Parathyroid adenoma (tissue), 2 donors: ENCODE measurements around the gene NUDT19.
"Not testable (repeated sequence)": the region's sequence is repeated elsewhere in the genome, so short reads cannot be mapped to it uniquely, and the experiment has no call there.

Experiments used
- H2AFZ ChIP-seq: fragments of 300-600 bp; sonication (generic); one replicate; pipeline ENCODE4 v1.7.0; 2017; ENCODE audit warnings: antibody characterized with exemption, mild to moderate bottlenecking
- H3K27ac ChIP-seq: fragments of 300-600 bp; sonication (generic); one replicate; pipeline ENCODE4 v1.7.0; 2017
- H3K27me3 ChIP-seq: fragments of 300-600 bp; sonication (generic); one replicate; pipeline ENCODE4 v1.7.0; 2017; ENCODE audit warnings: low read length; ENCODE audit not compliant: control insufficient read depth, insufficient read depth
- H3K36me3 ChIP-seq: fragments of 300-600 bp; sonication (generic); one replicate; pipeline ENCODE4 v1.7.0; 2017; ENCODE audit warnings: low read length; ENCODE audit not compliant: control insufficient read depth, insufficient read depth
- H3K4me1 ChIP-seq: fragments of 300-600 bp; sonication (generic); one replicate; pipeline ENCODE4 v1.7.0; 2017; ENCODE audit warnings: control low read depth
- H3K4me2 ChIP-seq: fragments of 300-600 bp; sonication (generic); one replicate; pipeline ENCODE4 v1.7.0; 2017; ENCODE audit warnings: low read length
- H3K4me3 ChIP-seq: fragments of 300-600 bp; sonication (generic); one replicate; pipeline ENCODE4 v1.7.0; 2017; ENCODE audit warnings: low read depth, low read length
- H3K79me2 ChIP-seq: fragments of 300-600 bp; sonication (generic); one replicate; pipeline ENCODE4 v1.7.0; 2017; ENCODE audit warnings: control low read depth
- H3K9ac ChIP-seq: fragments of 300-600 bp; sonication (generic); one replicate; pipeline ENCODE4 v1.7.0; 2017; ENCODE audit warnings: mild to moderate bottlenecking
- H3K9me3 ChIP-seq: fragments of 300-600 bp; sonication (generic); one replicate; pipeline ENCODE4 v1.7.0; 2017; ENCODE audit warnings: low read length; ENCODE audit not compliant: control insufficient read depth
- CTCF ChIP-seq: fragments of 300-600 bp; sonication (generic); IDR thresholded peaks from one replicate; pipeline ENCODE4 v1.7.0; 2017; ENCODE audit warnings: antibody characterized with exemption, mild to moderate bottlenecking
- donor health status: primary hyperparathyroidism.

NUDT19 gene

GRCh38 chr19:32695506-32695905, 3.9 kb downstream of the NUDT19 start:
- H3K27me3 ChIP-seq, H3K36me3 ChIP-seq, H2AFZ ChIP-seq, H3K4me3 ChIP-seq, H3K27ac ChIP-seq, H3K4me2 ChIP-seq, H3K9me3 ChIP-seq, H3K9ac ChIP-seq: not testable (repeated sequence)
- Histone ChIP-seq H3K79me2 (peaks cover 36% of the 10 kb centered on the region), H3K4me1 (peaks cover 31% of the 10 kb centered on the region)

- H3K79me2 ChIP-seq: peaks cover 39% of the 10 kb centered on the region
- not testable (repeated sequence) for H2AFZ ChIP-seq, H3K4me3 ChIP-seq, H3K36me3 ChIP-seq, H3K9me3 ChIP-seq, H3K27me3 ChIP-seq, H3K4me2 ChIP-seq, H3K27ac ChIP-seq, H3K9ac ChIP-seq
- H3K4me1 ChIP-seq: peaks cover 25% of the 10 kb centered on the region
These were observed 5.2 kb downstream of the NUDT19 start for GRCh38 chr19:32696771-32697170.

GRCh38 chr19:32700129-32700528, 8.5 kb downstream of the NUDT19 start:
- not testable (repeated sequence) for H3K27me3 ChIP-seq, H3K9me3 ChIP-seq, H3K4me3 ChIP-seq, H3K36me3 ChIP-seq, H3K9ac ChIP-seq, H3K4me1 ChIP-seq, H3K4me2 ChIP-seq, H3K27ac ChIP-seq, H2AFZ ChIP-seq
- peaks cover 25% of the 10 kb centered on the region for H3K79me2 ChIP-seq

- H3K27me3 ChIP-seq: no peaks in the 10 kb centered on the region
- no peaks in the 10 kb centered on the region for H3K9me3 ChIP-seq
- H2AFZ ChIP-seq: no peak overlapping the region
- no peak overlapping the region for H3K27ac ChIP-seq
- H3K4me3 ChIP-seq: no peak overlapping the region
- no peaks in the 10 kb centered on the region for H3K4me1 ChIP-seq
- H3K9ac ChIP-seq: no peak overlapping the region
- no peaks in the 10 kb centered on the region for H3K36me3 ChIP-seq
- no peak overlapping the region for H3K4me2 ChIP-seq
- no peak for TF ChIP-seq CTCF
- peaks cover 22% of the 10 kb centered on the region for H3K79me2 ChIP-seq
These were observed 10.4 kb downstream of the NUDT19 start for GRCh38 chr19:32702010-32702409.

- H3K4me2 ChIP-seq: not testable (repeated sequence)
These were observed 12.4 kb downstream of the NUDT19 start for GRCh38 chr19:32704006-32704405.

GRCh38 chr19:32708457-32708856, 16.8 kb downstream of the NUDT19 start:
- H3K9ac ChIP-seq: no peak overlapping the region
- no peaks in the 10 kb centered on the region for H3K4me1 ChIP-seq
- peaks cover 11% of the 10 kb centered on the region for H3K79me2 ChIP-seq
- no peak for TF ChIP-seq CTCF
- no peaks in the 10 kb centered on the region for H3K36me3 ChIP-seq
- no peaks in the 10 kb centered on the region for H3K27me3 ChIP-seq
- H3K9me3 ChIP-seq: no peaks in the 10 kb centered on the region
- no peak overlapping the region for H3K4me3 ChIP-seq
- H2AFZ ChIP-seq: no peak overlapping the region
- H3K27ac ChIP-seq: no peak overlapping the region
- no peak overlapping the region for H3K4me2 ChIP-seq

More at GRCh38 chr19:32704006-32704405, 12.4 kb downstream of the NUDT19 start:
- H3K27ac ChIP-seq, H3K4me3 ChIP-seq, H2AFZ ChIP-seq, H3K36me3 ChIP-seq, H3K9ac ChIP-seq, H3K9me3 ChIP-seq, H3K27me3 ChIP-seq, H3K4me1 ChIP-seq: not testable (repeated sequence)
- peaks cover 21% of the 10 kb centered on the region for H3K79me2 ChIP-seq

- no peaks in the 10 kb centered on the region for H3K9me3 ChIP-seq
- no peak overlapping the region for H2AFZ ChIP-seq
- no peak overlapping the region for H3K9ac ChIP-seq
- no peak overlapping the region for H3K27ac ChIP-seq
- no peak for TF ChIP-seq CTCF
- no peak overlapping the region for H3K4me2 ChIP-seq
- no peak overlapping the region for H3K4me3 ChIP-seq
- no peaks in the 10 kb centered on the region for H3K4me1 ChIP-seq
- H3K36me3 ChIP-seq: no peaks in the 10 kb centered on the region
- no peaks in the 10 kb centered on the region for H3K27me3 ChIP-seq
- H3K79me2 ChIP-seq: peaks cover 7% of the 10 kb centered on the region
These were observed 17.4 kb downstream of the NUDT19 start for GRCh38 chr19:32709032-32709431.
